Left hindlimb (tissue), 1 donor: ENCODE results near the gene SAE1.

Experiments used
- DNase-seq: peaks from one replicate; pipeline ENCODE4 v3.0.0-alpha.2; 2018

Gene SAE1

DNA sequence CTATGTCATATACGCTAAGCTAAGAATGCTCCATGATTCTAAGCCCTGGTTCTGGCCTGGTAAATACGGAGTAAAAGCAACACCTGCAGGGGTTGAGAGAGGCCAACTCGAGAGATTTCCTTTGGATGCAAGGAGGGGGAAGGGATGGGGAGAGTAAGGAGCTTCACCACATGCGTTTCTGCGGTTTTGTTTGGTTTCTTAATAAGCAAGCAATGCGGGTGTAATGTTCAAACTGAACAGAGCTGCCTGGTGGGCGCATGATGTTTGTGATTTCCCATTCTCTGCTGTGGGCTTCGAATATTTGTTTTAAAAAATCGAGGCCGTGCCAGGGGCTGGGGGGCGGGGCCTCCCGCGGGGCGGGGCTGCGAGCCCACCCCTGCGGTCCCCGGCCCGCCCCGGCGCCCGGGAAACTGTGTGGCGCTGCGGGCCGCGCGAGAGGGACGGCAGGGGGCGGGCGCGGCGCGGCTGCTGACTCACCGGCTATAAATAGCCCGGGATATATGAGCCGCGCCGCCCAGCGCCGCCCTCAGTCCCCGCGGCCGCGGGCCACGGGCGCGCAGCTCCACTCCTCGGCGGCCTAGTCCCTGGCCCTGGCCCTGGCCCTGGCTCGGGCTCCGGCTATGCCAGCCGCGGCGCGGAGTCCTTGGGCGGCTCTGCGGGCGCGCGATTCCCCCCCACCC, 95.3 kb downstream of the SAE1 start:
- DNase-seq = peak; percentile 91

- DNase-seq = peak; percentile 80
These were observed 96.1 kb downstream of the SAE1 start for GRCh38 chr19:47226426-47227351.

GRCh38 chr19:47227352-47228167, 96.9 kb downstream of the SAE1 start:
- DNase-seq = peak; percentile 86

GRCh38 chr19:47228168-47228936, 97.7 kb downstream of the SAE1 start:
- DNase-seq = no peak

GRCh38 chr19:47228937-47229675, 98.5 kb downstream of the SAE1 start:
- DNase-seq = no peak

- DNase-seq = no peak
These were observed 99.0 kb downstream of the SAE1 start for GRCh38 chr19:47229676-47230053.

DNA sequence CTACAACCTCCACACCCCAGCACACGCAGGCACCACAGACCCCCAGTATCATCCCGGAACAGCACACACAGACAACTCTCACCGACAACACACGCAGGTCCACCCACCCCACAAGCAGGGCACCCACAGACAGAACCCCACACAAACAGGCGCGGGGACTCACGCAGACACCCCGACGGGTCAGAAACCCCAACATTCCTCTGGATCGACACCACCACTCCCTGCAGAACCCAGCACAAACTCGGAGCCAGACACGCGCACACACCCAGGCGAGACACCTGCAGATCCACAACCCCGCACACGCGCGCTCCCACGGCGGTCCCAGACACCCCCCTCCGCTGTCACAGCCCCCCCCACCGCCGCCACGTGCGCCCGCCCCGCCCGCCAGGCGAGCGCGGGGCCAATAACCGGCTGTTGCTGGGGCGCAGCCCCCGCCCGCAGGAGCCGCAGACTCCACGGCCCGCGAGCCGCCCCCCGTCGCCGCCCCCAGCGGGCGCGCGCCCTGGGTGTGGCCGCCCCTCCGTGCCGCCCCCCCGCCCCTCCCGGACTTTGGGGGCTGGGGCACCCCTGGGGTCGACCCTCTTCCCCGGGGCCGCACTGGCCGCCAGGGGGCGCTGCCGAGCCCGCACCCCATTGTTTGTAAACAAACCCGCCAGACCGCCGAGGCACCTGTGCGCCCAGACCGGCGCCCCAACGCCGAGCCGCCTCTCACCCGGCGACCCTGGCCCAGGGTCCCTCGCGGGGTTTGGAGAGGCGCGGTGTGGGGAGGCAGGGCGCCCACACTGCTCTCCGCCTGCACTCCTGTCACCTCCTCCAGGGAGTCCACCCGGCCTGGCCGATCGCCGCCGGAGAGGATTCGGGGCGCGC, 99.7 kb downstream of the SAE1 start:
- peak; percentile 74 for DNase-seq

- no peak for DNase-seq
These were observed 100.2 kb downstream of the SAE1 start, which contains the start of gene BBC3 for GRCh38 chr19:47230921-47231214. Gene BBC3, minus strand, starts transcription at chr19:47231199. Its CDS starts 2,768 bp downstream, at chr19:47228431.

- peak; percentile 90 for DNase-seq
These were observed 100.8 kb downstream of the SAE1 start for GRCh38 chr19:47231215-47232054.

DNA sequence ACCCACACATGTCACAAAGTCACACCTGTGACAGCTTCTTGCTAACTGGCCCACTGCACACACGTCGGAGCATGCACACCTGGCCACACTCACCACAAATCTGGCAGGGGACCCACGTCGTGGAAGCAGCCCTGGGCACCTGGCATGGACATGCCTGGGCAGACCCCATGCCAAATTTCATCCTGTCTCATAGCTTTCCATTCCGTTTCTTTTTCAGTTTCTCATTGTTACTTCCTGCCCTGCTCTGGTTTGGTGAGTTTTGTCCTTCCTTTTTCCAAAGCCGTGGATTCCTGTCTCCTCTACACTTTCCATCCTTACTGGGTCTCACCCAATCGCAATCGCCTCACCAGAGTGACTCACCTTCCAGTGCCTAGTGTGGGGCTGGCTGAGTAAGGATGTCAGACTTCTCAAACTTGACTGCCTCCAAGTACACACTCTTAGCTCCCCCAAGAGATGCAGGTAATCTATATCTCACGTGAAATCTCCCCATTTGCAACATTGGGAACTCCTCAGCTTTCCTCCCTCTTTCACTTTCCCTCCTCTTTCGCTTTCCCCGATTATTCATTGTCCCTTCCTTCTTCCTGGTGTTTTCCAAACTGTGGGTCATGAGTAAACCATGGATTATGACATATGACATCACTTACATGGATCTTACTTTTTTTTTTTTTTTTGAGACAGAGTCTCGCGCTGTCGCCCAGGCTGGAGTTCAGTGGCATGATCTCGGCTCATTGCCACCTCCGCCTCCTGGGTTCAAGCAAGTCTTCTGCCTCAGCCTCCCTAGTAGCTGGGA, 102.0 kb downstream of the SAE1 start:
- DNase-seq = no peak

DNA sequence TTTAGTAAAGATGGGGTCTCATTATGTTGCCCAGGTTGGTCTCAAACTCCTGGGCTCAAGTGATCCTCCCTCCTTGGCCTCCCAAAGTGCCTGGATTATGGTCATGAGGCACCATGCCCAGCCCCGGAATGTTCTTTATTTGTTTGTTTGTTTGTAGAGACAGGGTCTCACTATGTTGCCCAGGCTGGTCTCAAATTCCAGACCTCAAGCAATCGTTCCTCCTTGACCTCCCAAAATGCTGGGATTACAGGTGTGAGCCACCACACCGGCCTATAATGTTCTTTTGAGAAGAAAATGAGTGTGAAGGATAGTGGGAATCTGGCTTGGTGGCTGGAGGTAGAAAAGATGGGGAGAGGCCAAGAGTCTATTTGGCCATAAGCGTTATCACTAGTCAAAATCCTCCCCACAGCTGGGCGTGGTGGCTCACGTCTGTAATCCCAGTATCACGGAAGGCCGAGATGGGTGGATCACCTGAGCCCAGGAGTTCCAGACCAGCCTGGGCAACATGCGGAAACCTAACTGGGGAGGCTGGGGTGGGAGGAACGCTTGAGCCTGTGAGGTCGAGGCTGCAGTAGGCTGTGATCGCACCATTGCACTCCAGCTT, 105.5 kb downstream of the SAE1 start:
- no peak for DNase-seq

DNA sequence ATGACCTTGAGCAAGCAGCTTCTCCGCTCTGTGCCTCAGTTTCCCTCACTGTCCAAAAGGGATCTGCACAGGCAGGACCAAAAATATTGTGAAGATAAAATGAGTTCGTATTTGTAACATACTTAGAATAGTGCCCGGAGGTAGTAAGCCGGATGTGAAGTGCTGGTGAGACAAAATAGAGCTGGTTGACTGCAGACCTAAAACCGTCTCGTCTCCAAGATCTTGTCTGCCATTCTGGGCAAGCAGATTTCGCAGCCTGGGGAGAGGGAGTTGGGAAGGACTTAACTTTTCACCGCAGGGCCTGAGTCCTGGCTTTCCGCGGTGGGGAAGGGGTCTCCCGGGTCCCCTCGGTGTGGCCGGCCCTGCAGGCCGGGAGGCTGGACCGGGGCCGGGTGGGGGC, 108.5 kb downstream of the SAE1 start:
- no peak for DNase-seq

GRCh38 chr19:47239610-47240296, 109.1 kb downstream of the SAE1 start:
- peak; percentile 80 for DNase-seq

DNA sequence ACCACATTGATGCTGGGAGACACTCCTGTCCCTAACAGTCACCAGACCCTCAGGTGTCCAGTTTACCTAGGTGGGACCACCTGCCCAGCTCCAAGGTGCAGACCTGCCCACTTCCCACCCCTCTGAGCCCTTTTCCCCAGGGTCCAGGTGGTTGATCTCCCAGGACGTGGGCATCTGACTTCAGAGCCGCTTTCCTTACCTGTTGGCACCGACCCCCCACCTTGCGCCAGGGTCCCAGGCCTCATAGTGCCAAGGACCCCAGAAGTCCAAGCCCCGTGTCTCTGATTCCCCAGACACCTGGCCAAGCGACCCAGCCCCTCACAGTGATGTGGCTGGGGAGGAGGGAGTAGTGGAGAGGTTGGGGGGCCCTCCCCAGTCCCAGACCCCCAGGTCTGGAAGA, 109.9 kb downstream of the SAE1 start:
- DNase-seq = no peak

- no peak for DNase-seq
These were observed 110.6 kb downstream of the SAE1 start for GRCh38 chr19:47240996-47241918.

DNA sequence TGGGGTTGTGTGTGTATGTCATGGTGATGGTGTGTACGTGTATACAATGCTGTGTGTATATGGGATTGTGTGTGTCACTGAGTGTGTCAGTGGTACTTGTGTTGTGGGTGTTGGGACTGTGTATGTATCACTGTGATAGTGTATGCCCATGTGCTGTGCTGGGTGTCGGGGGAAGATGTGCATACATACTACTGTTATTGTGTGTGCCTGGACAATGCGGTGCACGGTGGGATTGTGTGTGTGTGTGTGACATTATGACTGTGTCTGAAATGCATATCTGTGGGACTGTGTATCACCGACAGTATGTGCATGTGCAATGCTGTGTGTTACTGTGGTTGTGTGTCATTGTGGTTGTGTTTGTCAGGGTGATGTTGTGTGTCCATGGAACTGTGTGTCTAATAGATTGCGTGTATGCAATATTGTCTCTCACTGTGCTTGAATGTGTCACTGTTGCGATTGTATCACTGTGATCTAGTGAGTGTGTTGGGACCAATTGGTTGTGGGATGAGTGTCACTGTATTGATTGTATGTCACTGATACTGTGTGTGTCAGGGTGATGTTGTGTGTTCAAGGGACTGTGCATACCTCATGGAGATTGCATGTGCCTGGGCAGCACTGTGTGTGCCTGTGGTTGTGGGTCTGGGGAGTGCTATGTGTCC, 111.4 kb downstream of the SAE1 start:
- DNase-seq = no peak
